HG02981 (cell line): ENCODE measurements around the gene IKZF5.

Experiments used
- ATAC-seq: cut with Tn5 transposase; IDR thresholded peaks from one replicate; pipeline ENCODE4 v1.9.1; 2021; ENCODE audit warnings: mild to moderate bottlenecking, moderate library complexity; ENCODE audit not compliant: unreplicated experiment

The IKZF5 gene

DNA sequence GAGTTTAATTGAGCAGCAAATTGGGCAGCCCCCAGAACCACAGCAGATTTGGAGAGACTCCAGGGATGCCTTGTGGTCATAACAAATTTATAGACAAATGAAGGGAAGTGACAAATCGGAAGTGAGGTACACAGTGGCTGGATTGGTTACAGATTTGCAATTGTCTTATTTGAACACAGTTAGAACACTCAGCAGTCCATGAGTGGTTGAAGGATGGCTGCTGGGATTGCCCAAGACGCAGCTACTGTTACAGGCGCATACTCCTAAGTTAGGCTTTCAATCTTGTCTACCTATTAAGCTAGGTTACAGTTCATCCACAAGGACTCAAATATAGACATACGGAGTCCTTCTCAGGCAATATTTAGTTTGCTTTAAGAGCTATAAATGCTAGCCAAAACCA lies 7.6 kb upstream of the IKZF5 start:
- no peak for ATAC-seq

DNA sequence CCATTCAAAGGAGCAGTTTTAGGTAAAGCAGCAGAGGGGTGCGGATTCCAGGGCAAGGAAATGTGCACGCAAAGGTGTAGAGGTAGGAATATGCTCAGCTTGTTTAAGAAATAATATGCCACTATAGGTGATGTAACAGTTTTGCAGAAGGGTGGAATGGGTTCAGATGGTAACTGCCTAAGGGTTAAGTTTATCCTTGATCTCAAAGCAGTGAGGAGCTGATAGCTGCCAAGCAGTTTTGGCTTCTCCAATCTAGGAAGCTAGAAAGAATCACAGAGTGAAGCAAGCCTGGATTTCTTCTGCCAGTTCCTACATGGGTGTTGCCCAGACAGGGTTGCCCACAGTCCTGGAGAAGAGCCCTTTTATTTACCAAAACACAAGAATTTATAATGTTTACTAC lies 6.2 kb upstream of the IKZF5 start:
- ATAC-seq: no peak

DNA sequence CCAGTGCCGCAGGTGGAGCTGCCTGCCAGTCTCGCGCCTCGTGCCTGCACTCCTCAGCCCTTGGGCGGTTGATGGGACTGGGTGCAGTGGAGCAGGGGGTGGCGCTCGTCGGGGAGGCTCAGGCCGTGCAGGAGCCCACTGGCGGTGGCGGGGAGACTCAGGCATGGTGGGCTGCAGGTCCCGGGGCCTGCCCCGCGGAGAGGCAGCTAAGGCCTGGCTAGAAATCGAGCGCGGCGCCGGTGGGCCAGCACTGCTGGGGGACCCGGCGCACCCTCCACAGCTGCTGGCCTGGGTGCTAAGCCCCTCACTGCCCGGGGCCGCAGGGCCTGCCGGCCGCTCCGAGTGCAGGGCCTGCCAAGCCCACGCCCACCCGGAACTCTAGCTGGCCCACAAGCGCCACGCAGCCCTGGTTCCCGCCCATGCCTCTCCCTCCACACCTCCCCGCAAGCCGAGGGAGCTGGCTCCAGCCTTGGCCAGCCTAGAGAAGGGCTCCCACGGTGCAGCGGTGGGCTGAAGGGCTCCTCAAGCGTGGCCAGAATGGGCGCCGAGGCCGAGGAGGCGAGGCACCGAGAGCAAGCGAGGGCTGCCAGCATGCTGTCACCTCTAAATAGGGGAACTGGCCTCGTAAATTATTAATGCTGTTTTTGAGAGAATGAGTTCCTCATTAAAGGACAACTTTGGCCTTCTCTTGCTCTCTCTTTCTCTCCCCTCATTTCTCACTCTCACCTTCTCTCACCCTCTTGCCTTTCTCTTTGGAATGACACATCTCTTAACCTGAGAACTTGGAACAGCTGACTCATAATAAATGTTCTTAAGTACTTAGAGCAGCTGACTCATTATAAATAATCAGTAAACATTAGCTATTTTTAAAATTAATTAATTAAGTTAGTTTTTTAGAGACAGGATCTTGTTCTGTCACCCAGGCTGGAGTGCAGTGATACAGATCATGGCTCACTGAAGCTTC lies 5.1 kb upstream of the IKZF5 start:
- no peak for ATAC-seq

DNA sequence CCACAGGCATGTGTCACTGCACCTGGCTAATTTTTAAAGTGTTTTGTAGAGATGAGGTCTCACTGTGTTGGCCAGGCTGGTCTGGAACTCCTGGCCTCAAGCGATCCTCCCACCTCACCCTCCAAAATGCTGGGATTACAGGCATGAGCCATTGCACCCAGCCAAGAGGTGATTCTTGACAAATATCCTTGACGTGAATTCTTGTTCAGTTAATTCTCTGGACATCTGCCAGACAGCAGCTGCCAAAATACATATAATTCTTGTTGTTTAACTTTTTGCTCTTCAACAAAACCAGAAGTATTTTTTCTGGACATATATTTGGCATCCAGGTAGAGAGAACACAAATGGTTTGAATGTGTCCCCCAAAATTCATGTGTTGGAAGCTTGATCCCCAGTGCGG lies 3.4 kb upstream of the IKZF5 start:
- ATAC-seq: no peak

DNA sequence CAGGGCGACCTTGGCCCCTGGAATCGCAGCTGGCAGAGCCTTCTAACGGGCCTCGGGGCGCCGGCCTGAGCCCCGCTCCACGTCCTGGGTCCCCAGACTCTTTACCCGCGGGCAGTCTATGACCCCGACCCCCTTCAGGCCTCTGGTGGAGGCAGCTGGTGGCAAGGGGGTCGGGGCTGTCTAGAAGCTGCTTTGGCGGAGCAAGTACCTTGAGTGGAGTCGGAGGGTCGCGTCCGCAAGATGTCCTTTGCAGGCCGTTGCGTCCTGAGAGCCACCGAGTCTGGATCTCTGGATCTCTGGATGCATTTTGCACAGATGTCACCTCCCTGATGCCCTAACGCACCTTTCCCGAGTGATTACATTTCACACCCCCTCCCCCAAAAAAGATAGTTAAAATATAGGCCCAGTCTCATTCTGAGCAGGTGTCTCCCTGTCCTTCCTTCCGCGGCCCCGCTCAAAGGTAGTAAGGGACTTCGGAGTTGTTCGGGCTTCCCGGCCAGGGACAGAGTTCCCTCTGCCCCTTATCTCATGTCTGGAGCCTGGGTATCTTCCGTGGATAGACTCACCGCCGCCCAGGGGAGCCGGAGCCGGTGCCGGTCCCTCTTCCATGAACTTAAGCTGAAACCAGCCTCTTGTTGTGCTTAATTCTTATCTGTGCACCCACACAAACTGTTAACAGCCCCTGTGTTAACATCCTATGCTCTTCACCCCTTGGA lies 668 bp upstream of the IKZF5 start:
- ATAC-seq: peak; percentile 10

DNA sequence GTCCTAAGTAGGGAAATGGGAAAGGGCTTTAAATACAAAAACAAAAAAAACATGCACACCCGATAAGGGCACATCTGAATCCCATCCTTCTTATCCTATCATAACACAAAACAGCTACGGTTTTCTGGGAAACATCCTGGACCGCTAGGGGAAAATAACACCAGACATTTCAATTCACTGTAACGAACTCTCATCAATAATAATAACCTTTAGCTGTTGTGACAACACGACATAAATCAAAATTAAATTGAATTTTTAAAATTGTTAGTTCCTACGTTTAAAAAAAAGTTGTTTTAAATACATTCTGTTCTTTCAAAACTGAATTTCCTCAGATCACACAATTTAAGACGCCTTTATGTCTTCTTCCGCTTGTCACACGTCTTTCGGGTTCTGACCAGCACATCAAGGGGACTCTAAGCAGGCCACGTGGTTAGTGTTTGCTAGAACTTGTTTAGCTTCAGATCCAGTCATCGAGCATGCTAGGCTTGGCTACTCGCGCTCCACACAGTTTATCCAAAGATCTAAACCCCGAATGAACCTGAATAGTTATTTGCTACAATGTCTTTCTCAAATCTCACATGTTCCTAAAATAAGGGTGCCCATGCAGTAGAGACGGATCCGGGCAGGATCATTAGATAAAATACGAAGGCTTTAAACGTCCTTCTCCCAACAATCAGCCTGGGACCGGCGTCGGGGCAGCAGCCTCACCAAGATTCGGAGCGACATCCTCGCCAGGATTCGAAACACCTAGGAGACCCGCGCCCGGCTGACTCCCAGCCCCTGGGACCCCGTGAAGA lies 839 bp downstream of the IKZF5 start:
- ATAC-seq: peak; percentile 39

DNA sequence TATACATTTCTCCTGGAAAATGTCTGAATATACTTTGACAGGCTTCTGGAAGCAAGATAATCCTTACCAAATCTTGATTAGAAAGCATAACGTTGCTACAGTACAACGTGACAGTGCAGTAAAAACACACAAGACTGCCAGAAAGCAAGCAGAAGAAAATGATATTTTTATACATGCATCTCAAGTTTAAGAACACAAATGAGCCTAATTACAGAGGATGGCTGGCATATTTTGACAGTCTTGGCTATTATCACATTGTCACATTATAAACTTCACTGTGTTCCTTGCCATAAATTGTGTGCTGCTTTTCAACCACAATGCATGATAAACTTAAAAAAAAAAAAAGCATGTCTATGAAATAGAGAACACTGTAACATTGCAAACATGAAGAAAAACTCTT lies 4.3 kb downstream of the IKZF5 start:
- no peak for ATAC-seq

DNA sequence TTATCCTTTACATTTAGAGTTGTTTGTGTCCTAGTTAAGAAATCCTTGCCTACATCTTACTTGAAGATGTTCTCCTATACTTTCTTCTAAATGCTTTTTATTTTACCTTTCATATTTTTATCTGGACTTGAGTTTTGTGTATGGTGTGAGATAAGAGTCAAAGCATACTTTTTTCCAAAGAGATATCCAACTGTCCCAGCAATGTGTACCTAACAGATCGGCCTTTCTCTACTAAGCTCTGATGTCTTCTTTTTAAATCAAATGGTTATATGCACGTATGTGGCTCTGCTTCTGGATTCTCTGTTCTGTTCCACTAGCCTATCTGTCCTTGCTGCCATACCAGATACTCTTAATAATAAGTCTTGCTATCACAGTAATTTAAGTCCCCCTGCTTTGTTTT lies 7.2 kb downstream of the IKZF5 start:
- ATAC-seq: no peak

DNA sequence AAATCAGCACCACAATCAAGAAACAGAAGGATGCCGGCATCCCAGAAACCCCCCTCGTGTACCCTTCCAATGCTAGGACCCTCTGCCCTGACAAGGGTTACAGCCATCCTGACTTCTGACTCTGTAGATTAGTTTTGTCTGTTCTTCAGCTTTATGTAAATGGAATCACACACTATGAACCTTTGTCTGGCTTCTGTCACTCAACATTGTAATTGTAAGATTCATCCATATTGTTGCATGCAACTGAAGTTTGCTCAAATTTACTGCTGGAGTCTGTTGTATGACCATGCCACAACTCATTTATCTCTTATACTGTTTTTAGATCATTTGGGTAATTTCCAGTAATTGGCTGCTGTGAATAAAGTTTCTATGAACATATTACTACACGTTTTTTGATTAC lies 8.4 kb downstream of the IKZF5 start:
- no peak for ATAC-seq

DNA sequence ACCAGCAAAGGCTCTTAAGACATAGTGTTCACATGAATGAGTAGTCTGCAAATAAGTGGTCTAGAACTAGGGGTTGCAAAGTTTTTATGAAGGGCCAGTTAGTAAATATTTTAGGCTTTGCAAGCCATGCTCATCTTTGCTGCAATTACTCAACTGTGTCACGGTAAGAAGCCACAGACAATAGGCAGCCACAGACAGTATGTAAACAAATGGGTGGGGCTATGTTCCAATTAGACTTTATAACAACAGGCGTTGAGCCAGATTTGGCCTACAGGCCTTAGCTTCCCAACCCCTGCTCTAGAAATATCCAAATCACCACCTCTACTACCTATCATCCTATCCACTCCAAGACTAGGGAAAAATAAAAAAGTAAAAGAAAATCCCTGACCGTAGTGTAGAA lies 9.2 kb downstream of the IKZF5 start:
- ATAC-seq: no peak

DNA sequence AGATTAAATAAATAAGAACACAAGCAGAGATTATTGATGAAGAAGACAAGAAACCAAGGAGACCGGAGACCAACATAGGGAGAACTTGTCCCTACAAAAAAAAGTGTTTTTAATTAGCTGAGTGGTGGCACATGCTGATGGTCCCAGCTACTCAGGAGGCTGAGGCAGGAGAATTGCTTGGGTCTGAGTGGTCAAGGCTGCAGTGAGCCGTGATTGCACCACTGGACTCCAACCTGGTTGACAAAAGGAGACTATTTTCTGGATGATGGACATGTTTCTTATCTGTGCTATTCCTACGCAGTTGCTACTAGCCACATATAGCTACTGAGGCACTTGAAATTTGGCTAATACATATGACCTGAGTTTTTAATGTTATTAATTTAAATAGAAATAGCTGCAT lies 9.7 kb downstream of the IKZF5 start:
- no peak for ATAC-seq

DNA sequence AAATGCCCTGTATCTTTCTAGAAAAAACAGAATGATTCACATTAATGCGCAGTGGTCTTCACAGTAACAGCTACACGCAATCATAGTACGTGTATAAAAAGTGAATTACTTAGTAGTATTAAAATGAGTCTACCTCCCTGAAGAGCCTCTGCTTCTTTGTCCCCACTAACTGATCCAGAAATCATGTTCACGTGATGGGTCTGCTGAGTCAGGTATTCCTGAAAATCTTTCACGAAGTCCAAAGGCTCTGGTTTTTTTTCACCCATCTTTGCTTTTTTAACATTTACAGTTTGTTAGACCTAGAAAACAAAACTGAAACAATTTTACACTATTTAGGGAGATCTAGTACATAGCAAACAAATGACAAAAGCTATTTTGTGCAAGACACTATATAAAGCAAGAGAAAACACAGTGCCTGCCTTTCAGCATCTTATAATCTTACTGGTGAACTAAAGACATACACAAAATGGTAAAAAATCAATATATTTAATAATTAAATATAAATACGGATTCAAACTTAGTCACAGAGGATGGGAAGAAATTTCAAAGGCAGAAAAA lies 10.2 kb downstream of the IKZF5 start:
- ATAC-seq: no peak

DNA sequence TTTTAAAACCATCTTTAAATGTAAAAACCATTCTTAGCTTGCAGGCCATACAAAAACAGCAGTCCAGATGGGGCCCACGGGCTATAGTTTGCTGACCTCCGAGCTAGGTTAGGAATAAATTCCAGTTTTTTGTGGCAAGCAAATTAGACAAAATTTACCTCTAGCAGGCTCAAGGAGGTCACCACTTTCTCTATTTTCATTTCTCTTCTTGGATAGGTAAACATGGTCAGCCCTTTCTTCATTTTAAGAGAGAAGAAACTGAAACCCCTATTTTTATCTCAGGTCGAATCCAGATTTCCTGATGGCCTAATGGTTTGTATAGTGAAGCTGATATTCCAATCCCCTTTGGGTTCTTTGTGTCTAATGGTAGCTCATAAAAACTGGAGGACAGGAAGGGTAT lies 10.7 kb downstream of the IKZF5 start:
- no peak for ATAC-seq

DNA sequence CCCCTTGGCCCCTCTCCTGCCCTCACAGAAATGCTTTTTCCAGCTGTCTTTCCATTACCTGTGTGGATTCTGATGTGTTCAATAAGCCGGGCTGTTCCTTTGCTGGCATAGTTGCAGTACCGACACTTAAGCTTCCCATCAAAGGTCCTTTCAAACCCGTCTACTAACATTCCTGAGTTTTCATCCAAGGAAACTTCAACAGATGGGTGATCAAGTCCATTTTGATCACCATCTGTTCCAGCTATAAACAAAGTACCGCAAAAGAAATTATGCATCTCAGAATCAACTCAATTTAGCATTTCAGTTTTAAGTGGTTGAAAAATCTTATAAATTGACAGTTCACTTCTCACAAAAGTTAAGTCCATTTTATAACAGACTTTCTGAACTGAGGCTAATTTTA lies 12.7 kb downstream of the IKZF5 start:
- no peak for ATAC-seq

DNA sequence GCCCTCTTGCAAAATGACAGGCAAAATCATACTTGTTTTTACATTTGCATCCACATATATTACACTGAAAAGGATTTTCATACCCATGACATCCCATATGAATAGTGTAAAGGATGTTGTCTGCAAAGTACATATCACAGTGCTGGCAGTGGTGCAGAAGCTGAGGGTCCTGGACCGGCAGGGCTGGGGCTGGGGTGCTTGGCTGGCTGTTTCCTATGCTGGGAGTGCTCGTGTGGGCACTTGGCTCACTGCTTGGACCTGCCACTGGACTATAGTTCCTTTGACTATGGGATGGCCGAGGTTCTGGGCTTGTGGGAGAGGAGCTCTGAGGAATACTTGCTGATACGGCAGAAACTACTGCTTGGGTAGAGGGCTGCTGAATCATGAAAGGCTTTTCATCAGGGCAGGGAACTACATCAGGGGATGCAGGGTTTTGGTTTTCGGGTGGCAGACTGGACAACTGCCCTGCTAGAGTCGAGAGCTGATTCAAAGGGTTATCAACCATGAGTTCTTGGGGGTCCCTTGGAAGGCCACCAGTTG lies 14.7 kb downstream of the IKZF5 start:
- ATAC-seq: no peak

DNA sequence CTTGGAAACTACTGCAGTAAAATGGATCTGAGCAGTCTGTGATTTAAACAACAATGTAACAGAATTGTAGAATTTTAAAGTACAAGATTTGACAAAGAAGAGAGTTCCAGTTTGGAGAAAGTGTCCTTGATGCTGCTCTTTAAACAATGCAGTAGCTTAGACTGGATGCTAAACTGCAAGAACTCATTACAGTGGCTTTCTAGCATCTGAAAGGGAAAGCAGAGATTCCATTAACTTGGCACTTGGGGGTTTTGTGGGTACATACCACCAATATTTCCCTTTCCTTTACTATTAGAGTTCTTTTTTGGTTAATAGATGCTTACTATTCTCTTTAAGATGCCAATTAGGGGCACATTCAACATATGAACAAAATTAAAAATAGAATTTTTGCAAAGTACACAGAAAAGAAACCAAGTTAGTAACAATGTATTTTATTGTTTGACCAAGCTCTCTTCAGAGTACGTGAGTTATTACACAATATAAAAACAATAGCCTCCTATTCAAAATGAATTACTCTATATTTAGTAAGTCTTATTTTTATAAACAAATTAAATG lies 16.5 kb downstream of the IKZF5 start:
- ATAC-seq: no peak

DNA sequence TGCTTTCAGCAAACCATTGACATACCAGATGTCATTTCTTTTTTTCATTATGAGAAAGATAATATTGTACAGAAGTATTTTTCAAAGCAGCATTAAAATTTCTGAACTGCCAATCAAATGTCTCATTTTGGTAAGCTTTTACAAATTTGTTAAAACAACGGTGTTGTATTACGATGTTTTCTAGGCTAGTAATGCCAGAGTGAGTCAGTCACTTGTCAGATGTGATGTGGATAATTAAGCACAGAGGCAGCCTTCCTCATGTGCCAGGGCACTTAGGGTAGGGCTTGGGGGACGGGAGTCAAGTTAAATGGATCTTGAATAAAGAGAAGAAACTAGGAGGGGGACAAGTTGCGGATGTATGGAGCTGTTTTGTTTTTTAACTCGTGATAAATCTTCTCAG lies 18.3 kb downstream of the IKZF5 start:
- ATAC-seq: no peak

DNA sequence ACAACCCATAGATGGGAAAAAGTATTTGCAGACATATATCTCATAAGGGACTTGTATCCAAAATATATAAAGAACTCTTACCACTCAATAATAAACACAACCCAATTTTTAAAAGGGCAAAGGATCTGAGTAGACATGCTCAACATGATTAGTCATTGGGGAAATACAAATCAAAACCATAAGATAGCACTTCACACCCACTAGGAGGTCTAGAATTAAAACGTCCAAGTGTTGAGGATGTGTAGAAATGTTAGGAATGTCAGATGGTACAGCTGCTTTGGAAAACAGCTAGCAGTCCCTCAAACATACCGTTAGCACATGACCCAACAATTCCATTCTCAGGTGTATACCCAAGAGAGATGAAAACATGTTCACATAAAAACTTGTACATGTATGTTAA lies 20.1 kb downstream of the IKZF5 start:
- no peak for ATAC-seq

DNA sequence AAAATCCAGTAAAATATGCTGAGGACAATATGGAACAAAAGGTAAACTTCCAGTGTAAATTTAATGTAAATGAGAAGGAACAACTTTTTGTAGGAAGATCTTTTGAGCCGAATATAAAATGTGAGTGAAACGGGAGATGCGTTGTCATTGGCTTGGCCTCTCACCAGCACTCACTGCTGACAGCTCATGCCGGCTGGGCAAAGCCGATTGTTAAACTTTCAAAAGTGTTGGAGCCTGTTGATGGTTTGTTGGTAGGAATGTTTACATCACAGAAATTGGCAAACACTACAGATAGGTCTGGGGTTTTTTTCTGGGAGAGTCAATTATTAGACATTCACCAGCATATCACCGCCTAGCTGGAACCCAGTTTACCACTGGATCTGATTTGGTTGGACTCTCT lies 22.3 kb downstream of the IKZF5 start:
- no peak for ATAC-seq

DNA sequence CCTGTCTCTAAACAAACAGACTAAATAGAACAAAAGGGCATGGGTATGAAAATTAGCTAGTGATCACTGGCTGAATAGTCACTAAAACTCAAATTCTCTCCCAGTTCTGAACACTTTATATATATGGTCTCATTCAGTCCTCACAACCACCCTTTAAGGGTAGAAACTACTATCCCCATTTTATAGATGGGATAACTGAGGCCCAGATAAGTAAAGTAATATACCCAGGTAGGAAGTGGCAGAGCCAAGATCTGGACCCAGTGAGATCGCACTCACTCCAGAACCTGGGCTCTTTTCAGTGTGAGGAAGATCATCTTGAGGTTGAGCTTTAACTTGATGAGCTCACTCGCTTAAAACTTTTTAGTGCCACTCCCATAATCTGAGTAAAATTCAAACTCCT lies 23.9 kb downstream of the IKZF5 start:
- no peak for ATAC-seq

DNA sequence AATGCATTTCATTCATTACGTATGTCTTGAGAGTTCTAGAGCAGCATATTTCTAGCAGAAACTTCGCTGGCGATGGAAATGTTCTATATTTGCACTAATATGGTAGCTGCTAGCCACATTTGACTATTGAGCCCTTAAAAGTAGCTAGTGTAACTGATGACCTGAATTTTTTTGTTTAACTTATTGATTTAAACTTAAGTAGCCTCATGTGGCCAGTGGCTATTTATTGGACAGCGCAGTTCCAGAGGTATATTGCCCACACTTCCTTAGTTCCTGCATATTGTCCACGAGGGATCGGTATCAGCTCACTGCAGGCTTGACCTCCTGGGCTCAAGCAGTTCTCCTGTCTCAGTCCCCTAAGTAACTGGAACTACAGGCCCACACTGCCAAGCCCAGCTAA lies 24.7 kb downstream of the IKZF5 start:
- ATAC-seq: no peak
